OCI-LY1 (cell line): ENCODE results near the gene DAP.

Experiments used
- EZH2 ChIP-seq: fragments of 200-600 bp; sonication (generic), shearing (Covaris generic); IDR thresholded peaks from 2 replicates; pipeline ENCODE4 v1.8.0; 2017; ENCODE audit warnings: borderline replicate concordance, mixed run types, mild to moderate bottlenecking, antibody characterized with exemption, low read length, moderate library complexity, mixed read lengths
- TF ChIP-seq, protein P1 (sequence below): fragments of 200-600 bp; sonication (generic), shearing (Covaris generic); IDR thresholded peaks from 2 replicates; pipeline ENCODE4 v1.5.1; 2017; ENCODE audit warnings: mild to moderate bottlenecking, antibody characterized with exemption, low read length, moderate library complexity, mixed read lengths

DNA sequence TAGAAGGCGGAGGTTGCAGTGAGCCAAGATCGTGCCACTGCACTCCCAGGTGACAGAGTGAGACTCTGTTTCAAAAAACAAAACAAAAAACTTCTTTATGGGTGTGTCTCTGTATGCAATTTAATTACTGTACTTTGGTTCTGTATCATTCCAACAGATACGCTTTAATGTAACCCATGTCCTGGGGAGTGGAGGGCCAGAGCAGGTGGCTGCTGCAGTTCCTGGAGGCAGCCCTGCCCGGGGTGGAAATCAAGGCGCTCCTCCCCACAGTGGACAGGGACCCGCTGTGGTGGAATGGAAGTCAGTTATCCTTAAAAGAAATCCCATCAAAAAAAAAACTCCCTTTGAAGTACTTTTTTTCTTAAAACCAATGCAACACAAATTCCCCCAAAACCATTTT lies 1.9 kb downstream of the DAP start:
- TF ChIP-seq, protein P1, sequence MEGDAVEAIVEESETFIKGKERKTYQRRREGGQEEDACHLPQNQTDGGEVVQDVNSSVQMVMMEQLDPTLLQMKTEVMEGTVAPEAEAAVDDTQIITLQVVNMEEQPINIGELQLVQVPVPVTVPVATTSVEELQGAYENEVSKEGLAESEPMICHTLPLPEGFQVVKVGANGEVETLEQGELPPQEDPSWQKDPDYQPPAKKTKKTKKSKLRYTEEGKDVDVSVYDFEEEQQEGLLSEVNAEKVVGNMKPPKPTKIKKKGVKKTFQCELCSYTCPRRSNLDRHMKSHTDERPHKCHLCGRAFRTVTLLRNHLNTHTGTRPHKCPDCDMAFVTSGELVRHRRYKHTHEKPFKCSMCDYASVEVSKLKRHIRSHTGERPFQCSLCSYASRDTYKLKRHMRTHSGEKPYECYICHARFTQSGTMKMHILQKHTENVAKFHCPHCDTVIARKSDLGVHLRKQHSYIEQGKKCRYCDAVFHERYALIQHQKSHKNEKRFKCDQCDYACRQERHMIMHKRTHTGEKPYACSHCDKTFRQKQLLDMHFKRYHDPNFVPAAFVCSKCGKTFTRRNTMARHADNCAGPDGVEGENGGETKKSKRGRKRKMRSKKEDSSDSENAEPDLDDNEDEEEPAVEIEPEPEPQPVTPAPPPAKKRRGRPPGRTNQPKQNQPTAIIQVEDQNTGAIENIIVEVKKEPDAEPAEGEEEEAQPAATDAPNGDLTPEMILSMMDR: no peak
- TF ChIP-seq EZH2: no peak
